ENCODE measurements around the gene PSMD14. TPM values are rescaled to one million over a fixed set of nuclear protein-coding genes. Genes with fewer than 3 reads are reported as not detected.

PSMD14 gene
- total RNA-seq, 1 donor from 2014 or later = 70.6 TPM

DNA sequence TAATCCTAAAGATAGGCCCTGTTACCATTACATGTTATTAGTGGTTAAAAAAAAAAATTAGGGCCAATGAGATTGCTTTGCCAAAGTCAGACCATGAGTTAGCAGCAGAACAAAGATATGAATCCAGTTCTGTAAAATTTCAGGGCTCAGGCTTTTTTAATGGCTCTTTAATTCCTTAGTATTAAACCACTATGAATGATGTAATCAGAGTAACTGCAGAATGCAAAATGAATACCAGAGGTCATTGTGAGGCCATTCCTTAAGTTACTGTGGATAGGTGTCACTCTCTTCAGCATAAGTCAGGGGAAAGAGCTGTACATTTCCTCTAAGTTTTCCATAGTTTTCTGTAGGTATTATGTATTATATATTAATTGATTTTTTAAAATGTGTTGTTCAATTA, 65.7 kb downstream of the PSMD14 start:
- H3K9me3 Mint-ChIP-seq (ENCODE audit: unreplicated experiment) = no peaks in the 10 kb centered on the region
- H3K4me1 Mint-ChIP-seq (ENCODE audit: low read depth, unreplicated experiment) = peaks cover 14% of the 10 kb centered on the region
- H3K4me3 Mint-ChIP-seq (ENCODE audit: unreplicated experiment) = no peak overlapping the region
- no peaks in the 10 kb centered on the region for H3K27me3 Mint-ChIP-seq (ENCODE audit: unreplicated experiment)
- no peak overlapping the region for H3K27ac Mint-ChIP-seq (ENCODE audit: unreplicated experiment)
- no peaks in the 10 kb centered on the region for H3K36me3 Mint-ChIP-seq (ENCODE audit: unreplicated experiment)
- no peak for DNase-seq
- TF ChIP-seq, protein P1, sequence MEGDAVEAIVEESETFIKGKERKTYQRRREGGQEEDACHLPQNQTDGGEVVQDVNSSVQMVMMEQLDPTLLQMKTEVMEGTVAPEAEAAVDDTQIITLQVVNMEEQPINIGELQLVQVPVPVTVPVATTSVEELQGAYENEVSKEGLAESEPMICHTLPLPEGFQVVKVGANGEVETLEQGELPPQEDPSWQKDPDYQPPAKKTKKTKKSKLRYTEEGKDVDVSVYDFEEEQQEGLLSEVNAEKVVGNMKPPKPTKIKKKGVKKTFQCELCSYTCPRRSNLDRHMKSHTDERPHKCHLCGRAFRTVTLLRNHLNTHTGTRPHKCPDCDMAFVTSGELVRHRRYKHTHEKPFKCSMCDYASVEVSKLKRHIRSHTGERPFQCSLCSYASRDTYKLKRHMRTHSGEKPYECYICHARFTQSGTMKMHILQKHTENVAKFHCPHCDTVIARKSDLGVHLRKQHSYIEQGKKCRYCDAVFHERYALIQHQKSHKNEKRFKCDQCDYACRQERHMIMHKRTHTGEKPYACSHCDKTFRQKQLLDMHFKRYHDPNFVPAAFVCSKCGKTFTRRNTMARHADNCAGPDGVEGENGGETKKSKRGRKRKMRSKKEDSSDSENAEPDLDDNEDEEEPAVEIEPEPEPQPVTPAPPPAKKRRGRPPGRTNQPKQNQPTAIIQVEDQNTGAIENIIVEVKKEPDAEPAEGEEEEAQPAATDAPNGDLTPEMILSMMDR (IDR thresholded peaks at IDR 0.05; ENCODE audit: partially characterized antibody, unreplicated experiment) = no peak

DNA sequence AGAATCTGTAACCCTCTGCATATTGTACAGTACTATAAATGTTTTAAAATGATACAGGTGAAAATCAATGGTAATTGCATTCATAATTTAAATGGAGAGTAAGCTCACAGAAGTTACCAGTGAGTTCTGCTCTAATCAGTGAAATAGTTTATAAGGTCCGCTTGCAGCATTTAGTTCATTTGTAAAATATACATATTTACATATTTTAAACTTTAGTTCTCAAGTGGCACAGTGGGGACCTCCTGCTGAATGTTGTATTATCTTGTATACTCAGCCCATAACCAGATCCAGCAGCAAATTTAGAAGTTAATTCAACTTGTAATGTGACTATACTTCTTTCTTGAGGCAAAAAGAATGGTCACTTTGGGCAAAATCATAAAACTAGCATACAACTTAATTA, 66.2 kb downstream of the PSMD14 start:
- no peak for DNase-seq
- TF ChIP-seq, protein P1 (IDR thresholded peaks at IDR 0.05; ENCODE audit: partially characterized antibody, unreplicated experiment) = no peak
- H3K27ac Mint-ChIP-seq (ENCODE audit: unreplicated experiment) = no peak overlapping the region
- no peaks in the 10 kb centered on the region for H3K36me3 Mint-ChIP-seq (ENCODE audit: unreplicated experiment)
- H3K4me3 Mint-ChIP-seq (ENCODE audit: unreplicated experiment) = no peak overlapping the region
- H3K4me1 Mint-ChIP-seq (ENCODE audit: low read depth, unreplicated experiment) = peaks cover 14% of the 10 kb centered on the region
- no peaks in the 10 kb centered on the region for H3K9me3 Mint-ChIP-seq (ENCODE audit: unreplicated experiment)
- H3K27me3 Mint-ChIP-seq (ENCODE audit: unreplicated experiment) = no peaks in the 10 kb centered on the region

DNA sequence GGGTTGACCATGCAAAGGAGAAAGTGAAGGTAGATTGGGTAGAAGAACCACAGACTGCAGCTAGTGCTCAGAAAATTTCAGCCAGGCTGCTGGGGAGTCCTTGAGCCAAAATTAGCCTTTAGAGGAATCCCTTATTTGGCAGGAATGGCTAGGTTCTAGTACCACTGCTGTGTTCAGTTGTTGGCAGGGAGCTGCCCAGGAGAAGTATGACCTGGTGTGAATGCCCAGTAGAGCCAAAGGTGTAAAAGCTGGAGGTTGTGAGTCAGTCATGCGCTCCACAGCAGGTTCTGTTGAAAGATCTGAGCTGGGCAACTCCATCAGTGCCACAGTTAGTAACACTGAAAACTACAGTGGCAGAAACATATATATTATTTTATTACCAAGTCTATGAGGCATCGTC, 71.5 kb downstream of the PSMD14 start:
- no peaks in the 10 kb centered on the region for H3K4me1 Mint-ChIP-seq (ENCODE audit: low read depth, unreplicated experiment)
- H3K27ac Mint-ChIP-seq (ENCODE audit: unreplicated experiment) = no peak overlapping the region
- no peak for DNase-seq
- no peaks in the 10 kb centered on the region for H3K27me3 Mint-ChIP-seq (ENCODE audit: unreplicated experiment)
- H3K36me3 Mint-ChIP-seq (ENCODE audit: unreplicated experiment) = no peaks in the 10 kb centered on the region
- TF ChIP-seq, protein P1 (IDR thresholded peaks at IDR 0.05; ENCODE audit: partially characterized antibody, unreplicated experiment) = no peak
- no peaks in the 10 kb centered on the region for H3K9me3 Mint-ChIP-seq (ENCODE audit: unreplicated experiment)
- no peak overlapping the region for H3K4me3 Mint-ChIP-seq (ENCODE audit: unreplicated experiment)

DNA sequence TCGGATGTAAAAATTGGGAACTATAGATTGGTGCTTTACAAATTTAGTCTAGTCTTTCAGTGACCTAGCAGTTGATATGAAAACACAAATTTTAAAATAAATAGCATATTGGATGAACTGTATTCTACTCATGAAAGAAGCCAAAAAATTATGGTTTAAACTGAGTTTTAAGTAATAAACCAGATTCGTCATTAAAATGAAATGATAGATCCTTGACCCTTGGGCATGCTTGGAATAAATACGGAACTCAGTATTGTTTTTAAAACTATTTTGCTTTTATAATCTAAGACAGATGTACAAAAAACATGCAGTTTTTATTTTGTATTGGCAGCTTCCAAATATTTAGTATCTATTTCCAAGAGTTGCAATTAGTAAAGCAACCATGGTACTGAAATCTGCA, 73.3 kb downstream of the PSMD14 start:
- H3K4me1 Mint-ChIP-seq (ENCODE audit: low read depth, unreplicated experiment) = peaks cover 2% of the 10 kb centered on the region

DNA sequence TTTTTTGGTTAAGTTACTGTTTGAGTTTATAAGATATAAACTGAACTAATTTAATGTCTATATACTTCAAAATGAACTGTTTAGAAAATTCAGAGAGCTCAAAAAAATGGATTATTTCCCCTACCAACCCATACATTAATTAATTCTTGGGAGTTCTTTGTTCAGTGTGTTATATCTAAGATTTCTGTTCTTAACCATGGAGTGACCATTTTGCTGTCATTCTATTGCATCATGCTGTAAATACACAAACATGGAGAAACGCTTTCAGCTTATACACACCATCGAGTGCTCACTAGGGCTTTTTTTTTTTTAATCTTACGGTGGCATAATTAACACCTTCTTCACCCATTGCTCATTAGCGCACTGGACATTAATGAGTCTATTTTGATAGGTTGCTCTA, 74.5 kb downstream of the PSMD14 start:
- DNase-seq = no peak
- Mint-ChIP-seq H3K4me1 (ENCODE audit: low read depth, unreplicated experiment) (peaks cover 2% of the 10 kb centered on the region), H3K27me3 (ENCODE audit: unreplicated experiment) (no peaks in the 10 kb centered on the region), H3K9me3 (ENCODE audit: unreplicated experiment) (no peaks in the 10 kb centered on the region), H3K36me3 (ENCODE audit: unreplicated experiment) (no peaks in the 10 kb centered on the region), H3K4me3 (ENCODE audit: unreplicated experiment) (no peak overlapping the region), H3K27ac (ENCODE audit: unreplicated experiment) (no peak overlapping the region)
- TF ChIP-seq, protein P1 (IDR thresholded peaks at IDR 0.05; ENCODE audit: partially characterized antibody, unreplicated experiment) = no peak

More for the DNA sequence above, 73.3 kb downstream of the PSMD14 start:
- Mint-ChIP-seq H3K27ac (ENCODE audit: unreplicated experiment) (no peak overlapping the region), H3K36me3 (ENCODE audit: unreplicated experiment) (no peaks in the 10 kb centered on the region), H3K4me3 (ENCODE audit: unreplicated experiment) (no peak overlapping the region), H3K27me3 (ENCODE audit: unreplicated experiment) (no peaks in the 10 kb centered on the region), H3K9me3 (ENCODE audit: unreplicated experiment) (no peaks in the 10 kb centered on the region)
- DNase-seq = no peak
- TF ChIP-seq, protein P1 (IDR thresholded peaks at IDR 0.05; ENCODE audit: partially characterized antibody, unreplicated experiment) = no peak

All from glutamatergic neuron (in vitro differentiated cells).